Esophagus muscularis mucosa (tissue), 3 donors: ENCODE results near the gene POLR3B.

Experiments
- EP300 ChIP-seq: sonication (generic); formaldehyde crosslinking; IDR thresholded peaks from one replicate; pipeline ENCODE4 v1.6.1; 2017; ENCODE audit warnings: antibody characterized with exemption
- TF ChIP-seq, protein P1 (sequence below), 3 experiments: fragments of 200-600 bp in 2 of 3; fragments of 450-650 bp in 1 of 3; sonication (generic) in 2 of 3; IDR thresholded peaks; one replicate each; pipeline ENCODE4 v1.5.1; 2017 to 2019; ENCODE audit warnings: antibody characterized with exemption in 3 of 3, mild to moderate bottlenecking in 2 of 3, moderate library complexity in 1 of 3

DNA sequence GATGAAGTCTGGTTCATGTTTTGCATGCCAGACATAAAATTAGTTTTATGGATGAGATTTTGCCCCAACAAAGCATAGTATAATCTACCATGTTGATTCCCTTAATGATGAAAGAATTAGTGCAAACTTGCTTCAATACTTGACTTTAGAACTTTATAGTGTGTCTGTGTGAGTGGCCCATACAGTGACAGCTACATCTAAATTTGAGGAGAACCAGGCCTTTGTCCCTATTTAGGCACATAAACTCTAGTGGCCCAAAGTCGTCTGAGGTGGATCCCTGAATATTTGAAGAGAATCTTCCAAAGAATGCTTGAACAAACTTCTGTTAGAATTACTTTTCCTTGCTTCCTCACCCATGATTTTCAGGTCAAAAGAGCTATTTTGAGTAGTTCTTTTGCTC, 70.4 kb downstream of the POLR3B start:
- TF ChIP-seq, protein P1, sequence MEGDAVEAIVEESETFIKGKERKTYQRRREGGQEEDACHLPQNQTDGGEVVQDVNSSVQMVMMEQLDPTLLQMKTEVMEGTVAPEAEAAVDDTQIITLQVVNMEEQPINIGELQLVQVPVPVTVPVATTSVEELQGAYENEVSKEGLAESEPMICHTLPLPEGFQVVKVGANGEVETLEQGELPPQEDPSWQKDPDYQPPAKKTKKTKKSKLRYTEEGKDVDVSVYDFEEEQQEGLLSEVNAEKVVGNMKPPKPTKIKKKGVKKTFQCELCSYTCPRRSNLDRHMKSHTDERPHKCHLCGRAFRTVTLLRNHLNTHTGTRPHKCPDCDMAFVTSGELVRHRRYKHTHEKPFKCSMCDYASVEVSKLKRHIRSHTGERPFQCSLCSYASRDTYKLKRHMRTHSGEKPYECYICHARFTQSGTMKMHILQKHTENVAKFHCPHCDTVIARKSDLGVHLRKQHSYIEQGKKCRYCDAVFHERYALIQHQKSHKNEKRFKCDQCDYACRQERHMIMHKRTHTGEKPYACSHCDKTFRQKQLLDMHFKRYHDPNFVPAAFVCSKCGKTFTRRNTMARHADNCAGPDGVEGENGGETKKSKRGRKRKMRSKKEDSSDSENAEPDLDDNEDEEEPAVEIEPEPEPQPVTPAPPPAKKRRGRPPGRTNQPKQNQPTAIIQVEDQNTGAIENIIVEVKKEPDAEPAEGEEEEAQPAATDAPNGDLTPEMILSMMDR (IDR thresholded peaks at IDR 0.05): no peak
- TF ChIP-seq EP300: no peak
